Mesothelial cell of epicardium (in vitro differentiated cells): Measurements from ENCODE around the gene GTF2A2. TPM values are rescaled to one million over a fixed set of nuclear protein-coding genes. Genes with fewer than 3 reads are reported as not detected.

ENCODE experiments used
- DNase-seq, 2 experiments: peaks; one replicate each; pipeline ENCODE4 v3.0.0; 2021; ENCODE audit warnings: low spot score in 2 of 2; ENCODE audit not compliant: unreplicated experiment in 2 of 2
- H3K27ac Mint-ChIP-seq: 2 replicates; pipeline ENCODE4 v1.8.0; 2021; ENCODE audit warnings: mixed read lengths
- H3K27me3 Mint-ChIP-seq: 2 replicates; pipeline ENCODE4 v1.8.0; 2021; ENCODE audit warnings: low read depth, mixed read lengths
- H3K36me3 Mint-ChIP-seq: 2 replicates; pipeline ENCODE4 v1.8.0; 2021; ENCODE audit warnings: mixed read lengths
- H3K4me1 Mint-ChIP-seq: 2 replicates; pipeline ENCODE4 v1.8.0; 2021; ENCODE audit warnings: mixed read lengths
- H3K4me3 Mint-ChIP-seq: 2 replicates; pipeline ENCODE4 v1.8.0; 2021; ENCODE audit warnings: mild to moderate bottlenecking, moderate library complexity, mixed read lengths
- H3K9me3 Mint-ChIP-seq: 2 replicates; pipeline ENCODE4 v1.8.0; 2021; ENCODE audit warnings: mixed read lengths
- total RNA-seq: library from RNA; stranded (reverse); gene quantifications from 3 replicates; pipeline ENCODE4 v1.2.1, GENCODE V29; 2021
- TF ChIP-seq, protein P1 (sequence below): fragments of 200-600 bp; sonication (generic); IDR thresholded peaks from one replicate; pipeline ENCODE4 v1.5.0; 2021; ENCODE audit warnings: antibody characterized with exemption; ENCODE audit not compliant: unreplicated experiment

GTF2A2 gene
- total RNA-seq, 1 donor from 2014 or later: 78.3 TPM

DNA sequence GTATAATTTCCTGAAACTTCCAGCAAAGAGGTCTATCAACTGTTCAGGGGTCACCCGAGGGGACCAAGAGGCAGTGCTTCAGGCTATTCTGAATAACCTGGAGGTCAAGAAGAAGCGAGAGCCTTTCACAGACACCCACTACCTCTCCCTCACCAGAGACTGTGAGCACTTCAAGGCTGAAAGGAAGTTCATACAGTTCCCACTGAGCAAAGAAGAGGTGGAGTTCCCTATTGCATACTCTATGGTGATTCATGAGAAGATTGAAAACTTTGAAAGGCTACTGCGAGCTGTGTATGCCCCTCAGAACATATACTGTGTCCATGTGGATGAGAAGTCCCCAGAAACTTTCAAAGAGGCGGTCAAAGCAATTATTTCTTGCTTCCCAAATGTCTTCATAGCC lies 38.9 kb downstream of the GTF2A2 start:
- TF ChIP-seq, protein P1, sequence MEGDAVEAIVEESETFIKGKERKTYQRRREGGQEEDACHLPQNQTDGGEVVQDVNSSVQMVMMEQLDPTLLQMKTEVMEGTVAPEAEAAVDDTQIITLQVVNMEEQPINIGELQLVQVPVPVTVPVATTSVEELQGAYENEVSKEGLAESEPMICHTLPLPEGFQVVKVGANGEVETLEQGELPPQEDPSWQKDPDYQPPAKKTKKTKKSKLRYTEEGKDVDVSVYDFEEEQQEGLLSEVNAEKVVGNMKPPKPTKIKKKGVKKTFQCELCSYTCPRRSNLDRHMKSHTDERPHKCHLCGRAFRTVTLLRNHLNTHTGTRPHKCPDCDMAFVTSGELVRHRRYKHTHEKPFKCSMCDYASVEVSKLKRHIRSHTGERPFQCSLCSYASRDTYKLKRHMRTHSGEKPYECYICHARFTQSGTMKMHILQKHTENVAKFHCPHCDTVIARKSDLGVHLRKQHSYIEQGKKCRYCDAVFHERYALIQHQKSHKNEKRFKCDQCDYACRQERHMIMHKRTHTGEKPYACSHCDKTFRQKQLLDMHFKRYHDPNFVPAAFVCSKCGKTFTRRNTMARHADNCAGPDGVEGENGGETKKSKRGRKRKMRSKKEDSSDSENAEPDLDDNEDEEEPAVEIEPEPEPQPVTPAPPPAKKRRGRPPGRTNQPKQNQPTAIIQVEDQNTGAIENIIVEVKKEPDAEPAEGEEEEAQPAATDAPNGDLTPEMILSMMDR: no peak
- no peak for DNase-seq

DNA sequence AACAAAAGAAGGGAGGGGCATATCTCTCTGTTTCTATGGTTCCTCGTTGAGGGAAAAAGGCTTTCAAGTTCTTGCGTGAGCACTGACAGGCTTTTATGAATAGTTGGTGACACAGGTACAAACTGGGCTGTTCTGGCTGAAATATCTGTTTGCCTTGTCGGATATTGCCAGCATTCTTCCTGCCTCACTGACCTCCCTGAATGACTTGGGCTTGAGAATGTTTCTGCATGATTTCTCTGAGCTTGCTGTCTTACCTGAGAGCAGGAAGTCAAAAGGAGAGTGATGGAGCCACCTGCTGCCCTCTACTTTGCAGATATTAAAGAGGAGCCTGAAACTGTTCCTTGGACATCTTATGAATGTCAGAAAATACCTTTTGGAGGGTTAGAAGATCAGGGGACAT lies 40.9 kb downstream of the GTF2A2 start:
- TF ChIP-seq, protein P1: no peak
- Mint-ChIP-seq H3K4me3 (no peak overlapping the region), H3K27me3 (peaks cover 37% of the 10 kb centered on the region), H3K4me1 (peaks cover 2% of the 10 kb centered on the region), H3K36me3 (no peaks in the 10 kb centered on the region), H3K9me3 (no peaks in the 10 kb centered on the region), H3K27ac (no peak overlapping the region)
- no peak for DNase-seq

More for the DNA sequence above, 38.9 kb downstream of the GTF2A2 start:
- peaks cover 2% of the 10 kb centered on the region for H3K4me1 Mint-ChIP-seq
- H3K36me3 Mint-ChIP-seq: no peaks in the 10 kb centered on the region
- H3K9me3 Mint-ChIP-seq: no peaks in the 10 kb centered on the region
- H3K27ac Mint-ChIP-seq: no peak overlapping the region
- H3K4me3 Mint-ChIP-seq: no peak overlapping the region
- peaks cover 25% of the 10 kb centered on the region for H3K27me3 Mint-ChIP-seq

DNA sequence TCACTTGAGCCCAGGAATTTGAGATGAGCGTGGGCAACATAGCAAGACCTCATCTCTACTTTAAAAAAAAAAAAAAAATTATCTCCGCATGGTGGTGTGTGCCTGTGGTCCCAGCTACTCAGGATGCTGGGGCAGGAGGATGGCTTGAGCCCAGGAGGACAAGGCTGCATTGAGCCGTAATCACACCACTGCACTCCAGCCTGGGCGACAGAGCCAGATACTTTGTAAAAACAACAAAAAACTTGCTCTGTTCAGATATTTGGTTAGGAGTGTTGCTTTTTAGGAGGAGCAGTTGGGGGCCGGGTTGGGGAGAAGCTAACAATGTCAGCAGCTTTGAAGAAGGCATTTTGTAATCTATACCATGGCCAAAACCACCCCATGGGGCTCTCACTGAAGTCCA lies 41.7 kb downstream of the GTF2A2 start:
- H3K4me1 Mint-ChIP-seq: peaks cover 2% of the 10 kb centered on the region
- no peak overlapping the region for H3K27ac Mint-ChIP-seq
- peaks cover 39% of the 10 kb centered on the region for H3K27me3 Mint-ChIP-seq
- TF ChIP-seq, protein P1: no peak
- H3K36me3 Mint-ChIP-seq: no peaks in the 10 kb centered on the region
- DNase-seq: no peak
- H3K4me3 Mint-ChIP-seq: no peak overlapping the region
- no peaks in the 10 kb centered on the region for H3K9me3 Mint-ChIP-seq

DNA sequence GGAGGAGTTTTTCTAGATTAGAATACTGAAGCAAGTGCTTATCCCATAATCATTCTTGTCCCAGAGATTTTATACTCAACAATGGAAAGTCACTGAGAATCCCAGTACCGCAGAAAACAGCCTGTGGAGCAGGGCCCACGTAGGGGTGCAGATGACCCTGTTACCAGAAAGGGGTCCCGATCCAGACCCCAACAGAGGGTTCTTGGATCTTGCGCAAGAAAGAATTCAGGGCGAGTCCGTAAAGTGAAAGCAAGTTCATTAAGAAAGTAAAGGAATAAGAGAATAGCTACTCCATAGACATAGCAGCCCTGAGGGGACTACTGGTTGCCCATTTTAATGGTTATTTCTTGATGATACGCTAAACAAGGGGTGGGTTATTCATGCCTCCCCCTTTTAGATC lies 43.2 kb downstream of the GTF2A2 start:
- Mint-ChIP-seq H3K27ac (no peak overlapping the region), H3K27me3 (peaks cover 39% of the 10 kb centered on the region)

DNA sequence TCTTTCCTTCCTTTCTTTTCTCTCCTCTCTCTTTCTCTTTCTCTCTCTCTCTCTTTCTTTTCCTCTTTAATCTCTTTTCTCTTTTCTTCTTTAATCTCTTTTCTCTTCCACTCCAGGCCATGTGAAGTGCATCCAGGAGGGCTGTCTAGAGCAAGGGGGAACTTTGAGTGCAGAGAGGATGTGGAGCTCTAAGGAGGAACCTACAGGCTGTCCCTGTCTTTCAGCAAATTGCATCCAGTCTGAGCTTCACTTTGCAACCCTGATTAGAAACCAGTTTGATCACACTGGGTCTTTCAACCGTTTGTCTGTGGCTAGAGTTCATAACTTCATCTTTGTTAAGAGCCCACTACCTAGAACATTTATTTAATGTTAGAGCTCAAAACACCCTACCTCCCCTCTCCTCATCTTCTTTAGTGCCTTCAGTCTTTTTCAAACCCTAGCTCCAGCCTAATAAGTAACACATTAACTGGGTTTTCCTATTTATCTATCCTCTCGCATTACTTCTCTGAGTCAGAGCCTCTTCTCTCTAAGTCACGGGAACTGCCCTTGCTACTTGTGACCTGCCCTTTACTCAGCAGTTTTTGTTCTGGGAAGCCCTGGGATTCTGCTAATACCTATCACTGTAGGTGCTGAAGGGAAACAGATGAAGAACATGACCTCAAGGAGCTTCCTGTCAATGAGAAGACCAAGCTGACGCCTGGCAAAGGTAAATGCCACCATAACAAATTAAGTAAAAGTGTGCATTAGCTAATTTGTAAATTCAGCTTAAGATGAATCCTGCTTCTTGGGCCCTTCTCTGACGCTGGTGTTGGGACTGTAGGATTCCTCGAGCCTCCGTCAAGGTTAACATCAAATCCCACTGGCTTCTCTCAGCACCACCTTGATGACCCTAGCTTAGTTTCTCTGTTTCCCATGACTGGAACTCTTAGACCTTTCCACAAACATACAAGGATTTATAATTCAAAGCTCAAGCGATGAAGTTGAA lies 45.7 kb downstream of the GTF2A2 start, which contains the start of gene GCNT3:
TSS of gene GCNT3 (plus strand) at position 508 of the 985 bp plus-strand sequence. CDS start 6,456 bp downstream, outside the sequence.
- peaks cover 38% of the 10 kb centered on the region for H3K27me3 Mint-ChIP-seq
- H3K27ac Mint-ChIP-seq: no peak within 1 kb of the TSS
- no peaks in the 10 kb centered on the region for H3K4me1 Mint-ChIP-seq
- DNase-seq: no peak
- H3K36me3 Mint-ChIP-seq: no peaks in the 10 kb centered on the region
- H3K9me3 Mint-ChIP-seq: no peaks in the 10 kb centered on the region
- TF ChIP-seq, protein P1: no peak
- no peak within 1 kb of the TSS for H3K4me3 Mint-ChIP-seq

More for the DNA sequence above, 43.2 kb downstream of the GTF2A2 start:
- TF ChIP-seq, protein P1: no peak
- Mint-ChIP-seq H3K4me3 (no peak overlapping the region), H3K4me1 (no peaks in the 10 kb centered on the region), H3K9me3 (no peaks in the 10 kb centered on the region), H3K36me3 (no peaks in the 10 kb centered on the region)
- no peak for DNase-seq
